GM18870 (cell line): ENCODE data around the gene OR9A2.
"Not testable (repeated sequence)": the region's sequence is repeated elsewhere in the genome, so short reads cannot be mapped to it uniquely, and the experiment has no call there.

ENCODE experiments used
- ATAC-seq: cut with Tn5 transposase; IDR thresholded peaks from one replicate; pipeline ENCODE4 v1.9.1; 2021; ENCODE audit warnings: moderate library complexity; ENCODE audit not compliant: unreplicated experiment

The OR9A2 gene

GRCh38 chr7:142978402-142978801 is 48.5 kb downstream of the OR9A2 start:
- ATAC-seq, result not testable (repeated sequence)
